Activated T-cell treated with anti-CD3 and anti-CD28 coated beads, Interleukin-2, amount 50 U/mL, for 24 hours (primary cell): ENCODE results near the gene ZNF581.

ENCODE experiments used
- DNase-seq: peaks from one replicate; pipeline ENCODE4 v3.0.0-alpha.2; 2020
- H3K27ac Mint-ChIP-seq: 2 replicates; pipeline ENCODE4 v1.8.0; 2020; ENCODE audit warnings: mild to moderate bottlenecking, mixed read lengths
- H3K27me3 Mint-ChIP-seq: 2 replicates; pipeline ENCODE4 v1.8.0; 2020; ENCODE audit warnings: mixed read lengths
- H3K36me3 Mint-ChIP-seq: 2 replicates; pipeline ENCODE4 v1.8.0; 2020; ENCODE audit warnings: low read depth, mixed read lengths
- H3K4me1 Mint-ChIP-seq: 2 replicates; pipeline ENCODE4 v1.8.0; 2020; ENCODE audit warnings: low read depth, mixed read lengths
- H3K4me3 Mint-ChIP-seq: 2 replicates; pipeline ENCODE4 v1.8.0; 2020; ENCODE audit warnings: mild to moderate bottlenecking, moderate library complexity, mixed read lengths
- H3K9me3 Mint-ChIP-seq: 2 replicates; pipeline ENCODE4 v1.8.0; 2020; ENCODE audit warnings: mixed read lengths

Gene ZNF581

GRCh38 chr19:55643003-55643886 lies at the start of gene ZNF581:
Gene ZNF581, plus strand, starts transcription at chr19:55643649. Its CDS starts 923 bp downstream, at chr19:55644572.
- Mint-ChIP-seq H3K9me3 (peaks cover 3% of the 10 kb centered on the region), H3K4me3 (peak within 1 kb of the TSS; percentile 87), H3K27me3 (no peaks in the 10 kb centered on the region), H3K4me1 (peaks cover 56% of the 10 kb centered on the region), H3K36me3 (peaks cover 79% of the 10 kb centered on the region), H3K27ac (peak within 1 kb of the TSS; percentile 99)
- DNase-seq, result peak; percentile 92

GRCh38 chr19:55594996-55595545 lies 48.4 kb upstream of the ZNF581 start:
- peaks cover 14% of the 10 kb centered on the region for H3K4me1 Mint-ChIP-seq
- H3K27ac Mint-ChIP-seq, result no peak overlapping the region
- H3K9me3 Mint-ChIP-seq, result peaks cover 4% of the 10 kb centered on the region
- DNase-seq, result no peak
- H3K36me3 Mint-ChIP-seq, result peaks cover 60% of the 10 kb centered on the region
- no peaks in the 10 kb centered on the region for H3K27me3 Mint-ChIP-seq
- H3K4me3 Mint-ChIP-seq, result no peak overlapping the region

- H3K27me3 Mint-ChIP-seq, result no peaks in the 10 kb centered on the region
- no peak overlapping the region for H3K4me3 Mint-ChIP-seq
- H3K4me1 Mint-ChIP-seq, result peaks cover 20% of the 10 kb centered on the region
- H3K27ac Mint-ChIP-seq, result no peak overlapping the region
- H3K9me3 Mint-ChIP-seq, result peaks cover 4% of the 10 kb centered on the region
- DNase-seq, result no peak
- H3K36me3 Mint-ChIP-seq, result peaks cover 58% of the 10 kb centered on the region
Observed at GRCh38 chr19:55596304-55596703, 47.1 kb upstream of the ZNF581 start.

GRCh38 chr19:55597501-55597921 lies 45.9 kb upstream of the ZNF581 start:
- H3K27me3 Mint-ChIP-seq, result no peaks in the 10 kb centered on the region
- H3K4me3 Mint-ChIP-seq, result no peak overlapping the region
- peaks cover 4% of the 10 kb centered on the region for H3K9me3 Mint-ChIP-seq
- H3K4me1 Mint-ChIP-seq, result peaks cover 26% of the 10 kb centered on the region
- H3K36me3 Mint-ChIP-seq, result peaks cover 55% of the 10 kb centered on the region
- no peak overlapping the region for H3K27ac Mint-ChIP-seq
- no peak for DNase-seq

- H3K27me3 Mint-ChIP-seq, result no peaks in the 10 kb centered on the region
- DNase-seq, result no peak
- H3K36me3 Mint-ChIP-seq, result peaks cover 56% of the 10 kb centered on the region
- H3K27ac Mint-ChIP-seq, result peak overlapping the region; percentile 29
- H3K4me3 Mint-ChIP-seq, result no peak overlapping the region
- H3K4me1 Mint-ChIP-seq, result peaks cover 27% of the 10 kb centered on the region
- H3K9me3 Mint-ChIP-seq, result peaks cover 4% of the 10 kb centered on the region
Observed at GRCh38 chr19:55598034-55598433, 45.4 kb upstream of the ZNF581 start.

GRCh38 chr19:55598719-55599467 lies 44.6 kb upstream of the ZNF581 start:
- H3K27ac Mint-ChIP-seq, result peak overlapping the region; percentile 100
- peak overlapping the region; percentile 97 for H3K4me3 Mint-ChIP-seq
- H3K27me3 Mint-ChIP-seq, result no peaks in the 10 kb centered on the region
- DNase-seq, result peak; percentile 98
- H3K36me3 Mint-ChIP-seq, result peaks cover 56% of the 10 kb centered on the region
- peaks cover 4% of the 10 kb centered on the region for H3K9me3 Mint-ChIP-seq
- peaks cover 33% of the 10 kb centered on the region for H3K4me1 Mint-ChIP-seq

GRCh38 chr19:55599468-55599841 lies 44.0 kb upstream of the ZNF581 start, which contains the start of gene FIZ1:
Gene FIZ1, minus strand, starts transcription at chr19:55599517. Its CDS starts 1,652 bp downstream, at chr19:55597865.
- H3K36me3 Mint-ChIP-seq, result peaks cover 53% of the 10 kb centered on the region
- H3K27me3 Mint-ChIP-seq, result no peaks in the 10 kb centered on the region
- peaks cover 4% of the 10 kb centered on the region for H3K9me3 Mint-ChIP-seq
- peaks cover 36% of the 10 kb centered on the region for H3K4me1 Mint-ChIP-seq
- DNase-seq, result peak; percentile 98
- H3K27ac Mint-ChIP-seq, result peak within 1 kb of the TSS; percentile 100
- H3K4me3 Mint-ChIP-seq, result peak within 1 kb of the TSS; percentile 97

- peak; percentile 92 for DNase-seq
- Mint-ChIP-seq H3K4me3 (peak within 1 kb of the TSS; percentile 97), H3K4me1 (peaks cover 40% of the 10 kb centered on the region), H3K27me3 (no peaks in the 10 kb centered on the region), H3K9me3 (peaks cover 4% of the 10 kb centered on the region), H3K36me3 (peaks cover 48% of the 10 kb centered on the region), H3K27ac (peak within 1 kb of the TSS; percentile 100)
Observed at GRCh38 chr19:55599842-55600661, 43.4 kb upstream of the ZNF581 start, which contains the start of gene ZNF524. Gene ZNF524, plus strand, starts transcription at chr19:55600288. Its CDS starts 1,825 bp downstream, at chr19:55602113.

GRCh38 chr19:55600662-55601028 lies 42.8 kb upstream of the ZNF581 start:
- DNase-seq, result no peak
- Mint-ChIP-seq H3K4me1 (peaks cover 40% of the 10 kb centered on the region), H3K9me3 (peaks cover 4% of the 10 kb centered on the region), H3K27me3 (no peaks in the 10 kb centered on the region), H3K4me3 (peak overlapping the region; percentile 97), H3K36me3 (peaks cover 42% of the 10 kb centered on the region), H3K27ac (peak overlapping the region; percentile 88)

- Mint-ChIP-seq H3K27ac (peak overlapping the region; percentile 88), H3K9me3 (peaks cover 4% of the 10 kb centered on the region), H3K4me3 (peak overlapping the region; percentile 97), H3K4me1 (peaks cover 41% of the 10 kb centered on the region), H3K27me3 (no peaks in the 10 kb centered on the region), H3K36me3 (peaks cover 42% of the 10 kb centered on the region)
- no peak for DNase-seq
Observed at GRCh38 chr19:55601084-55601483, 42.4 kb upstream of the ZNF581 start.

GRCh38 chr19:55602104-55603001 lies 41.1 kb upstream of the ZNF581 start:
- H3K9me3 Mint-ChIP-seq, result peaks cover 4% of the 10 kb centered on the region
- H3K27ac Mint-ChIP-seq, result no peak overlapping the region
- DNase-seq, result no peak
- peaks cover 50% of the 10 kb centered on the region for H3K4me1 Mint-ChIP-seq
- no peaks in the 10 kb centered on the region for H3K27me3 Mint-ChIP-seq
- H3K36me3 Mint-ChIP-seq, result peaks cover 41% of the 10 kb centered on the region
- no peak overlapping the region for H3K4me3 Mint-ChIP-seq

- Mint-ChIP-seq H3K4me1 (peaks cover 55% of the 10 kb centered on the region), H3K27me3 (no peaks in the 10 kb centered on the region)
Observed at GRCh38 chr19:55603115-55603514, 40.3 kb upstream of the ZNF581 start.

More at GRCh38 chr19:55603115-55603514, 40.3 kb upstream of the ZNF581 start:
- peak overlapping the region; percentile 55 for H3K27ac Mint-ChIP-seq
- peaks cover 42% of the 10 kb centered on the region for H3K36me3 Mint-ChIP-seq
- H3K4me3 Mint-ChIP-seq, result no peak overlapping the region
- H3K9me3 Mint-ChIP-seq, result peaks cover 4% of the 10 kb centered on the region
- no peak for DNase-seq
